Measurements from ENCODE around the gene LYRM4. TPM values are rescaled to one million over a fixed set of nuclear protein-coding genes. Genes with fewer than 3 reads are reported as not detected.

LYRM4 gene
- total and polyA plus RNA-seq, 8 donors, result 8.7 to 14.9 (median 12.6) TPM

GRCh38 chr6:5128351-5128750 is 132.4 kb downstream of the LYRM4 start:
- WGBS, 2 donors, result 84 to 90% methylated on average over 4 of the region's 4 CpGs
- no peak for DNase-seq
- no peaks in the 10 kb centered on the region for H3K4me1 ChIP-seq
- no peaks in the 10 kb centered on the region for H3K36me3 ChIP-seq
- no peak for TF ChIP-seq CTCF (IDR thresholded peaks at IDR 0.05)
- H3K27me3 ChIP-seq, result no peaks in the 10 kb centered on the region
- H3K27ac ChIP-seq, result no peak overlapping the region
- H3K4me3 ChIP-seq, result no peak overlapping the region
- no peak for ATAC-seq
- H3K9me3 ChIP-seq, result no peaks in the 10 kb centered on the region
- intact Hi-C loops (cut with DNase I), result no loop called here
- FAIRE-seq, result no peak

GRCh38 chr6:5127106-5127687 is 133.6 kb downstream of the LYRM4 start:
- ATAC-seq, result no peak
- intact Hi-C loops (cut with DNase I), result no loop called here
- 81 to 91% methylated on average over 8 of the region's 8 CpGs for whole genome bisulfite sequencing, 2 donors

GRCh38 chr6:5126214-5126613 is 134.5 kb downstream of the LYRM4 start:
- H3K36me3 ChIP-seq, result no peaks in the 10 kb centered on the region
- WGBS, 2 donors, result 50 to 79% methylated on average over 4 of the region's 4 CpGs
- no peak for TF ChIP-seq CTCF (IDR thresholded peaks at IDR 0.05)
- ATAC-seq (no peak), DNase-seq (no peak), FAIRE-seq (no peak)
- intact Hi-C loops (cut with DNase I), result no loop called here
- H3K9me3 ChIP-seq, result no peaks in the 10 kb centered on the region
- H3K27ac ChIP-seq, result no peak overlapping the region
- no peak overlapping the region for H3K4me3 ChIP-seq
- H3K4me1 ChIP-seq, result no peaks in the 10 kb centered on the region
- no peaks in the 10 kb centered on the region for H3K27me3 ChIP-seq

More at GRCh38 chr6:5127106-5127687, 133.6 kb downstream of the LYRM4 start:
- Histone ChIP-seq H3K4me3 (no peak overlapping the region), H3K9me3 (no peaks in the 10 kb centered on the region), H3K27me3 (no peaks in the 10 kb centered on the region), H3K4me1 (no peaks in the 10 kb centered on the region), H3K36me3 (no peaks in the 10 kb centered on the region), H3K27ac (no peak overlapping the region)
- DNase-seq, result no peak
- FAIRE-seq, result no peak
- TF ChIP-seq CTCF (IDR thresholded peaks at IDR 0.05), result no peak

GRCh38 chr6:5125152-5126006 is 135.4 kb downstream of the LYRM4 start:
- DNase-seq, result no peak
- no peak for FAIRE-seq

More at GRCh38 chr6:5125152-5126006, 135.4 kb downstream of the LYRM4 start:
- no peak overlapping the region for H3K4me3 ChIP-seq
- no peaks in the 10 kb centered on the region for H3K9me3 ChIP-seq
- H3K4me1 ChIP-seq, result no peaks in the 10 kb centered on the region
- no peaks in the 10 kb centered on the region for H3K36me3 ChIP-seq
- intact Hi-C loops (cut with DNase I), result no loop called here
- no peak for ATAC-seq
- no peak for TF ChIP-seq CTCF (IDR thresholded peaks at IDR 0.05)
- WGBS, 2 donors, result 85 to 86% methylated on average over 11 of the region's 11 CpGs
- H3K27ac ChIP-seq, result no peak overlapping the region
- no peaks in the 10 kb centered on the region for H3K27me3 ChIP-seq
